Endothelial cell of umbilical vein (primary cell): Measurements from ENCODE around the gene CACNG8. TPM values are rescaled to one million over a fixed set of nuclear protein-coding genes. Genes with fewer than 3 reads are reported as not detected.

ENCODE experiments used
- BruUV-seq: library from RNA; stranded (reverse); fragments of 400-500 nt; replicated peaks from 2 replicates; lab custom pipeline; 2021; lab: Mats Ljungman, UMichigan
- CTCF ChIA-PET: fragments of 300-600, 350-600 bp; sonication (Branson Sonifier 250); formaldehyde crosslinking; loops from one replicate; lab custom pipeline; 2021; ENCODE audit warnings: antibody characterized with exemption, inconsistent platforms; lab: Charles Lee
- POLR2A ChIA-PET: fragments of 300-600, 350-600 bp; sonication (Branson Sonifier 250); formaldehyde crosslinking; loops from one replicate; lab custom pipeline; 2021; ENCODE audit warnings: antibody characterized with exemption, inconsistent platforms; lab: Charles Lee
- DNase-seq: peaks from one replicate; pipeline ENCODE4 v3.0.0-alpha.2; 2011; ENCODE audit warnings: low read depth, low spot score
- FAIRE-seq: peaks from 2 replicates; lab custom pipeline; 2011; peaks lifted over from hg19 to GRCh38; lab: Jason Lieb, UNC
- H2AFZ ChIP-seq: 2 replicates; pipeline ENCODE4 v1.6.0; 2012; ENCODE audit warnings: low read depth, low read length, control low read depth, inconsistent platforms
- H3K27ac ChIP-seq: 2 replicates; pipeline ENCODE4 v1.5.1; 2011; ENCODE audit warnings: low read depth, mild to moderate bottlenecking, control low read depth, low read length, moderate library complexity; ENCODE audit not compliant: insufficient read depth
- H3K27me3 ChIP-seq, 2 experiments: 2 replicates each; pipeline versions ENCODE4 v1.6.0 to v1.6.1; 2011; ENCODE audit warnings: low read length in 2 of 2, mixed read lengths in 1 of 2; ENCODE audit not compliant: control insufficient read depth in 2 of 2, insufficient read depth in 2 of 2
- H3K36me3 ChIP-seq, 2 experiments: 2 replicates in 1 of 2; 3 replicates in 1 of 2; pipeline ENCODE4 v1.5.1; 2011; ENCODE audit warnings: low read length in 2 of 2, mild to moderate bottlenecking in 1 of 2, moderate library complexity in 1 of 2; ENCODE audit not compliant: control insufficient read depth in 2 of 2, insufficient read depth in 2 of 2; ENCODE audit errors: extremely low read depth in 1 of 2
- H3K4me1 ChIP-seq: 3 replicates; pipeline ENCODE4 v1.5.1; 2011; ENCODE audit warnings: mild to moderate bottlenecking, low read length; ENCODE audit not compliant: control insufficient read depth, insufficient read depth; ENCODE audit errors: extremely low read depth
- H3K4me2 ChIP-seq: 2 replicates; pipeline ENCODE4 v1.6.1; 2011; ENCODE audit warnings: low read length, control low read depth, mixed read lengths; ENCODE audit not compliant: insufficient read depth
- H3K4me3 ChIP-seq, 3 experiments: fragments of 200-600 bp in 1 of 3; sonication (generic), shearing (Covaris generic) in 1 of 3; replicated peaks in 1 of 3; 2 replicates each; pipeline ENCODE4 v1.5.1; 2011 to 2016; ENCODE audit warnings: control low read depth in 3 of 3, low read length in 3 of 3, mild to moderate bottlenecking in 2 of 3, inconsistent platforms in 1 of 3, low read depth in 1 of 3, moderate library complexity in 1 of 3; ENCODE audit not compliant: insufficient read depth in 1 of 3
- H3K79me2 ChIP-seq: 2 replicates; pipeline ENCODE4 v1.6.0; 2012; ENCODE audit warnings: low read length, inconsistent platforms; ENCODE audit not compliant: control insufficient read depth, insufficient read depth
- H3K9ac ChIP-seq: replicated peaks from 2 replicates; pipeline ENCODE3; 2011; ENCODE audit warnings: low read length, control low read depth; ENCODE audit not compliant: insufficient read depth; ENCODE audit errors: extremely low read depth
- H3K9me1 ChIP-seq: replicated peaks from 3 replicates; pipeline ENCODE4 v1.6.0; 2011; ENCODE audit warnings: mild to moderate bottlenecking, low read length; ENCODE audit not compliant: control insufficient read depth, insufficient read depth; ENCODE audit errors: extremely low read depth
- H3K9me3 ChIP-seq: replicated peaks from 2 replicates; pipeline ENCODE4 v1.5.1; 2012; ENCODE audit warnings: low read length, inconsistent platforms; ENCODE audit not compliant: control insufficient read depth, insufficient read depth
- H4K20me1 ChIP-seq: replicated peaks from 2 replicates; pipeline ENCODE3; 2011; ENCODE audit warnings: mild to moderate bottlenecking, low read length; ENCODE audit not compliant: control insufficient read depth, insufficient read depth; ENCODE audit errors: extremely low read depth
- CTCF ChIP-seq, 2 donors: IDR thresholded peaks; 1 replicate in 1 of 2; 2 replicates in 1 of 2; pipeline ENCODE4 v1.5.1; 2011; ENCODE audit warnings: low read length in 2 of 2, mild to moderate bottlenecking in 2 of 2, moderate library complexity in 2 of 2, control low read depth in 1 of 2, inconsistent platforms in 1 of 2, low read depth in 1 of 2; ENCODE audit not compliant: insufficient read depth in 1 of 2; ENCODE audit errors: extremely low read depth in 1 of 2
- EZH2 ChIP-seq: IDR thresholded peaks from 2 replicates; pipeline ENCODE4 v1.6.1; 2012; ENCODE audit warnings: borderline replicate concordance, low read depth, mild to moderate bottlenecking, moderate library complexity, low read length, inconsistent platforms; ENCODE audit not compliant: severe bottlenecking
- FOS ChIP-seq: IDR thresholded peaks from 2 replicates; pipeline ENCODE4 v1.6.1; 2011; ENCODE audit warnings: mild to moderate bottlenecking, low read length, moderate library complexity, borderline replicate concordance; ENCODE audit not compliant: insufficient read depth
- GATA2 ChIP-seq: IDR thresholded peaks from 2 replicates; pipeline ENCODE4 v1.7.0; 2011; ENCODE audit warnings: low read depth, mild to moderate bottlenecking, moderate library complexity, mixed read lengths, low read length; ENCODE audit not compliant: insufficient read length, insufficient read depth
- JUN ChIP-seq: IDR thresholded peaks from 2 replicates; pipeline ENCODE4 v1.6.1; 2011; ENCODE audit warnings: borderline replicate concordance, low read depth; ENCODE audit not compliant: insufficient read length, insufficient read depth
- MAX ChIP-seq: IDR thresholded peaks from 2 replicates; pipeline ENCODE4 v1.6.1; 2011; ENCODE audit not compliant: insufficient read depth, insufficient read length
- MYC ChIP-seq: IDR thresholded peaks from one replicate; pipeline ENCODE4 v1.6.1; 2011; ENCODE audit warnings: mild to moderate bottlenecking, low read depth, low read length
- POLR2A ChIP-seq: IDR thresholded peaks from 2 replicates; pipeline ENCODE4 v1.6.1; 2012; ENCODE audit warnings: low read depth, mild to moderate bottlenecking, control low read depth, low read length
- POLR2AphosphoS5 ChIP-seq: IDR thresholded peaks from 2 replicates; pipeline ENCODE4 v1.6.1; 2012; ENCODE audit warnings: low read depth, mild to moderate bottlenecking, control low read depth, low read length, moderate library complexity; ENCODE audit not compliant: insufficient read depth
- dilution Hi-C: fragments of 300-500 bp; cut with MboI; formaldehyde crosslinking; loops from one replicate; pipeline ENCODE4 v1.15.0; 2019; ENCODE audit warnings: low sequenced_read_pairs; ENCODE audit not compliant: extremely low pct_ligation_motif_present
- intact Hi-C: fragments of 100-400 bp; cut with micrococcal nuclease; formaldehyde crosslinking; loops from one replicate; pipeline ENCODE4 v1.10.0; 2022
- polyA plus RNA-seq, 4 experiments: library from polyadenylated mRNA; depleted of rRNA in 3 of 4; stranded (reverse) in 3 of 4; unstranded in 1 of 4; fragments of >200 nt; gene quantifications; 2 replicates each; pipeline versions ENCODE4 v1.2.1 to v1.2.3, GENCODE V29; 2011 to 2012; ENCODE audit warnings: missing spikeins in 1 of 4
- total RNA-seq: library from RNA; stranded (reverse); gene quantifications from 2 replicates; pipeline ENCODE4 v1.2.3, GENCODE V29; 2021

CACNG8 gene
- total and polyA plus RNA-seq, 2 donors (not counting 3 experiments of a cell fraction or from before 2014, with no cell fraction given) = 0.18 to 1.7 TPM

GRCh38 chr19:53966931-53967330 lies 4.2 kb downstream of the CACNG8 start:
- no peak overlapping the region for H3K4me3 ChIP-seq
- ChIA-PET CTCF (interaction anchor here (0.7 to 2.0 kb wide), 2 partner anchors 19 to 27 kb away, joined by 5 to 6 read pairs; no protein-coding TSS in a partner anchor), POLR2A (no interaction called here)
- peaks cover 14 to 19% of the 10 kb centered on the region in 2 experiments for H3K27me3 ChIP-seq
- no peaks in the 10 kb centered on the region for H3K9me3 ChIP-seq
- H3K27ac ChIP-seq = no peak overlapping the region
- no peaks in the 10 kb centered on the region for H3K79me2 ChIP-seq
- TF ChIP-seq MYC (no peak), CTCF (IDR thresholded peaks at IDR 0.05; ENCODE audit: extremely low read depth in 1 of 2, insufficient read depth in 1 of 2, low read depth in 1 of 2, low read length in 2 of 2) (no peak), JUN (no peak), POLR2AphosphoS5 (no peak), MAX (no peak), POLR2A (no peak), FOS (no peak), EZH2 (no peak), GATA2 (no peak)
- H4K20me1 ChIP-seq = no peaks in the 10 kb centered on the region
- BruUV-seq = no TSS peak
- no peaks in the 10 kb centered on the region for H3K9me1 ChIP-seq
- no peak overlapping the region for H3K4me2 ChIP-seq
- intact Hi-C loops = no loop called here
- no peak overlapping the region for H2AFZ ChIP-seq
- FAIRE-seq = no peak
- dilution Hi-C loops = no loop called here
- DNase-seq = no peak
- H3K36me3 ChIP-seq = no peaks in the 10 kb centered on the region
- no peaks in the 10 kb centered on the region for H3K4me1 ChIP-seq
- H3K9ac ChIP-seq = no peak overlapping the region
